ENCODE results near the gene KRTAP9-7. TPM values are rescaled to one million over a fixed set of nuclear protein-coding genes. Genes with fewer than 3 reads are reported as not detected.

KRTAP9-7 gene
- total and polyA plus RNA-seq, 2 experiments from 2014 or later, result not detected

DNA sequence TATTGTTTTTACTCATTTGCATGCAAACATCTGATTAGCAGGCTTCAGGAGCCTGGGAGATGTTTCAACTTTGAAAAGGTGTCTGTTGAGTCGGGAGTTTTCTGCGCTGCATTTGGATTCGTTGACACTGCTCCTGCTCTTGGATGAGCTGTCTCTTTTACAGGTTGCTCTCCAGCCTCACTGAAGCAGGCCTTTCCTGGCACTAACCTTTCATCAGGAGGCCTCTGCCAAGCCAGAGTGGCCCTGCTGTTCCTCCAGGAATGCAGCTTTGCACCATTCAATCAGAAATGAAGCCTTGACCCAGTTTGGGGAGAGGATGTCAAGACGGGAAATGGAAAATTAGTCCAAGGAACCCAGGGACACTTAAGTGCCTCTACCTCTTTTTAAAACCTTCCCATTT, 27.5 kb downstream of the KRTAP9-7 start:
- peaks cover 2% of the 10 kb centered on the region for H3K27me3 Mint-ChIP-seq (ENCODE audit: insufficient read depth, low read depth, poor library complexity)
- DNase-seq (ENCODE audit: low spot score) (no peak), ATAC-seq (no peak)
- H3K36me3 ChIP-seq (ENCODE audit: insufficient read depth), result no peaks in the 10 kb centered on the region; the same call in 1 of the 2 replicates
- H3K36me3 Mint-ChIP-seq (ENCODE audit: low read depth), result no peaks in the 10 kb centered on the region
- TF ChIP-seq, protein P1, sequence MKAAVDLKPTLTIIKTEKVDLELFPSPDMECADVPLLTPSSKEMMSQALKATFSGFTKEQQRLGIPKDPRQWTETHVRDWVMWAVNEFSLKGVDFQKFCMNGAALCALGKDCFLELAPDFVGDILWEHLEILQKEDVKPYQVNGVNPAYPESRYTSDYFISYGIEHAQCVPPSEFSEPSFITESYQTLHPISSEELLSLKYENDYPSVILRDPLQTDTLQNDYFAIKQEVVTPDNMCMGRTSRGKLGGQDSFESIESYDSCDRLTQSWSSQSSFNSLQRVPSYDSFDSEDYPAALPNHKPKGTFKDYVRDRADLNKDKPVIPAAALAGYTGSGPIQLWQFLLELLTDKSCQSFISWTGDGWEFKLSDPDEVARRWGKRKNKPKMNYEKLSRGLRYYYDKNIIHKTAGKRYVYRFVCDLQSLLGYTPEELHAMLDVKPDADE (IDR thresholded peaks at IDR 0.05), result no peak
- TF ChIP-seq, protein P2, sequence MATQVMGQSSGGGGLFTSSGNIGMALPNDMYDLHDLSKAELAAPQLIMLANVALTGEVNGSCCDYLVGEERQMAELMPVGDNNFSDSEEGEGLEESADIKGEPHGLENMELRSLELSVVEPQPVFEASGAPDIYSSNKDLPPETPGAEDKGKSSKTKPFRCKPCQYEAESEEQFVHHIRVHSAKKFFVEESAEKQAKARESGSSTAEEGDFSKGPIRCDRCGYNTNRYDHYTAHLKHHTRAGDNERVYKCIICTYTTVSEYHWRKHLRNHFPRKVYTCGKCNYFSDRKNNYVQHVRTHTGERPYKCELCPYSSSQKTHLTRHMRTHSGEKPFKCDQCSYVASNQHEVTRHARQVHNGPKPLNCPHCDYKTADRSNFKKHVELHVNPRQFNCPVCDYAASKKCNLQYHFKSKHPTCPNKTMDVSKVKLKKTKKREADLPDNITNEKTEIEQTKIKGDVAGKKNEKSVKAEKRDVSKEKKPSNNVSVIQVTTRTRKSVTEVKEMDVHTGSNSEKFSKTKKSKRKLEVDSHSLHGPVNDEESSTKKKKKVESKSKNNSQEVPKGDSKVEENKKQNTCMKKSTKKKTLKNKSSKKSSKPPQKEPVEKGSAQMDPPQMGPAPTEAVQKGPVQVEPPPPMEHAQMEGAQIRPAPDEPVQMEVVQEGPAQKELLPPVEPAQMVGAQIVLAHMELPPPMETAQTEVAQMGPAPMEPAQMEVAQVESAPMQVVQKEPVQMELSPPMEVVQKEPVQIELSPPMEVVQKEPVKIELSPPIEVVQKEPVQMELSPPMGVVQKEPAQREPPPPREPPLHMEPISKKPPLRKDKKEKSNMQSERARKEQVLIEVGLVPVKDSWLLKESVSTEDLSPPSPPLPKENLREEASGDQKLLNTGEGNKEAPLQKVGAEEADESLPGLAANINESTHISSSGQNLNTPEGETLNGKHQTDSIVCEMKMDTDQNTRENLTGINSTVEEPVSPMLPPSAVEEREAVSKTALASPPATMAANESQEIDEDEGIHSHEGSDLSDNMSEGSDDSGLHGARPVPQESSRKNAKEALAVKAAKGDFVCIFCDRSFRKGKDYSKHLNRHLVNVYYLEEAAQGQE (IDR thresholded peaks at IDR 0.05; ENCODE audit: unreplicated experiment), result no peak
- no peak for TF ChIP-seq ZNF114 (CRISPR knock-in tag; IDR thresholded peaks at IDR 0.05)
- TF ChIP-seq STAT1 (IDR thresholded peaks at IDR 0.05; ENCODE audit: unreplicated experiment), result no peak
- TF ChIP-seq, protein P3, sequence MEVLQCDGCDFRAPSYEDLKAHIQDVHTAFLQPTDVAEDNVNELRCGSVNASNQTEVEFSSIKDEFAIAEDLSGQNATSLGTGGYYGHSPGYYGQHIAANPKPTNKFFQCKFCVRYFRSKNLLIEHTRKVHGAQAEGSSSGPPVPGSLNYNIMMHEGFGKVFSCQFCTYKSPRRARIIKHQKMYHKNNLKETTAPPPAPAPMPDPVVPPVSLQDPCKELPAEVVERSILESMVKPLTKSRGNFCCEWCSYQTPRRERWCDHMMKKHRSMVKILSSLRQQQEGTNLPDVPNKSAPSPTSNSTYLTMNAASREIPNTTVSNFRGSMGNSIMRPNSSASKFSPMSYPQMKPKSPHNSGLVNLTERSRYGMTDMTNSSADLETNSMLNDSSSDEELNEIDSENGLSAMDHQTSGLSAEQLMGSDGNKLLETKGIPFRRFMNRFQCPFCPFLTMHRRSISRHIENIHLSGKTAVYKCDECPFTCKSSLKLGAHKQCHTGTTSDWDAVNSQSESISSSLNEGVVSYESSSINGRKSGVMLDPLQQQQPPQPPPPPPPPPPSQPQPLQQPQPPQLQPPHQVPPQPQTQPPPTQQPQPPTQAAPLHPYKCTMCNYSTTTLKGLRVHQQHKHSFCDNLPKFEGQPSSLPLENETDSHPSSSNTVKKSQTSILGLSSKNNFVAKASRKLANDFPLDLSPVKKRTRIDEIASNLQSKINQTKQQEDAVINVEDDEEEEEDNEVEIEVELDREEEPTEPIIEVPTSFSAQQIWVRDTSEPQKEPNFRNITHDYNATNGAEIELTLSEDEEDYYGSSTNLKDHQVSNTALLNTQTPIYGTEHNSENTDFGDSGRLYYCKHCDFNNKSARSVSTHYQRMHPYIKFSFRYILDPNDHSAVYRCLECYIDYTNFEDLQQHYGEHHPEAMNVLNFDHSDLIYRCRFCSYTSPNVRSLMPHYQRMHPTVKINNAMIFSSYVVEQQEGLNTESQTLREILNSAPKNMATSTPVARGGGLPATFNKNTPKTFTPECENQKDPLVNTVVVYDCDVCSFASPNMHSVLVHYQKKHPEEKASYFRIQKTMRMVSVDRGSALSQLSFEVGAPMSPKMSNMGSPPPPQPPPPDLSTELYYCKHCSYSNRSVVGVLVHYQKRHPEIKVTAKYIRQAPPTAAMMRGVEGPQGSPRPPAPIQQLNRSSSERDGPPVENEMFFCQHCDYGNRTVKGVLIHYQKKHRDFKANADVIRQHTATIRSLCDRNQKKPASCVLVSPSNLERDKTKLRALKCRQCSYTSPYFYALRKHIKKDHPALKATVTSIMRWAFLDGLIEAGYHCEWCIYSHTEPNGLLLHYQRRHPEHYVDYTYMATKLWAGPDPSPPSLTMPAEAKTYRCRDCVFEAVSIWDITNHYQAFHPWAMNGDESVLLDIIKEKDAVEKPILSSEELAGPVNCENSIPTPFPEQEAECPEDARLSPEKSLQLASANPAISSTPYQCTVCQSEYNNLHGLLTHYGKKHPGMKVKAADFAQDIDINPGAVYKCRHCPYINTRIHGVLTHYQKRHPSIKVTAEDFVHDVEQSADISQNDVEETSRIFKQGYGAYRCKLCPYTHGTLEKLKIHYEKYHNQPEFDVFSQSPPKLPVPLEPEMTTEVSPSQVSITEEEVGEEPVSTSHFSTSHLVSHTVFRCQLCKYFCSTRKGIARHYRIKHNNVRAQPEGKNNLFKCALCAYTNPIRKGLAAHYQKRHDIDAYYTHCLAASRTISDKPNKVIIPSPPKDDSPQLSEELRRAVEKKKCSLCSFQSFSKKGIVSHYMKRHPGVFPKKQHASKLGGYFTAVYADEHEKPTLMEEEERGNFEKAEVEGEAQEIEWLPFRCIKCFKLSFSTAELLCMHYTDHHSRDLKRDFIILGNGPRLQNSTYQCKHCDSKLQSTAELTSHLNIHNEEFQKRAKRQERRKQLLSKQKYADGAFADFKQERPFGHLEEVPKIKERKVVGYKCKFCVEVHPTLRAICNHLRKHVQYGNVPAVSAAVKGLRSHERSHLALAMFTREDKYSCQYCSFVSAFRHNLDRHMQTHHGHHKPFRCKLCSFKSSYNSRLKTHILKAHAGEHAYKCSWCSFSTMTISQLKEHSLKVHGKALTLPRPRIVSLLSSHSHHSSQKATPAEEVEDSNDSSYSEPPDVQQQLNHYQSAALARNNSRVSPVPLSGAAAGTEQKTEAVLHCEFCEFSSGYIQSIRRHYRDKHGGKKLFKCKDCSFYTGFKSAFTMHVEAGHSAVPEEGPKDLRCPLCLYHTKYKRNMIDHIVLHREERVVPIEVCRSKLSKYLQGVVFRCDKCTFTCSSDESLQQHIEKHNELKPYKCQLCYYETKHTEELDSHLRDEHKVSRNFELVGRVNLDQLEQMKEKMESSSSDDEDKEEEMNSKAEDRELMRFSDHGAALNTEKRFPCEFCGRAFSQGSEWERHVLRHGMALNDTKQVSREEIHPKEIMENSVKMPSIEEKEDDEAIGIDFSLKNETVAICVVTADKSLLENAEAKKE (CRISPR knock-in tag; IDR thresholded peaks at IDR 0.05), result no peak
- no peak for TF ChIP-seq EZH2phosphoT487 (IDR thresholded peaks at IDR 0.05; ENCODE audit: unreplicated experiment)
- TF ChIP-seq NANOG (IDR thresholded peaks at IDR 0.05; ENCODE audit: borderline replicate concordance), result no peak
- no peak for TF ChIP-seq EZH2 (IDR thresholded peaks at IDR 0.05; ENCODE audit: low read depth, unreplicated experiment)
- TF ChIP-seq ZNF331 (CRISPR knock-in tag; IDR thresholded peaks at IDR 0.05; ENCODE audit: low read depth), result no peak
- TF ChIP-seq, protein P4, sequence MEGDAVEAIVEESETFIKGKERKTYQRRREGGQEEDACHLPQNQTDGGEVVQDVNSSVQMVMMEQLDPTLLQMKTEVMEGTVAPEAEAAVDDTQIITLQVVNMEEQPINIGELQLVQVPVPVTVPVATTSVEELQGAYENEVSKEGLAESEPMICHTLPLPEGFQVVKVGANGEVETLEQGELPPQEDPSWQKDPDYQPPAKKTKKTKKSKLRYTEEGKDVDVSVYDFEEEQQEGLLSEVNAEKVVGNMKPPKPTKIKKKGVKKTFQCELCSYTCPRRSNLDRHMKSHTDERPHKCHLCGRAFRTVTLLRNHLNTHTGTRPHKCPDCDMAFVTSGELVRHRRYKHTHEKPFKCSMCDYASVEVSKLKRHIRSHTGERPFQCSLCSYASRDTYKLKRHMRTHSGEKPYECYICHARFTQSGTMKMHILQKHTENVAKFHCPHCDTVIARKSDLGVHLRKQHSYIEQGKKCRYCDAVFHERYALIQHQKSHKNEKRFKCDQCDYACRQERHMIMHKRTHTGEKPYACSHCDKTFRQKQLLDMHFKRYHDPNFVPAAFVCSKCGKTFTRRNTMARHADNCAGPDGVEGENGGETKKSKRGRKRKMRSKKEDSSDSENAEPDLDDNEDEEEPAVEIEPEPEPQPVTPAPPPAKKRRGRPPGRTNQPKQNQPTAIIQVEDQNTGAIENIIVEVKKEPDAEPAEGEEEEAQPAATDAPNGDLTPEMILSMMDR (conservative IDR thresholded peaks at IDR 0.05; ENCODE audit: low read depth in 2 of 2), result no peak
- no peak overlapping the region for H3K4me2 ChIP-seq
- no peaks in the 10 kb centered on the region for H3K9me2 ChIP-seq (ENCODE audit: insufficient read depth)
- H3K4me3 ChIP-seq, result no peak overlapping the region
- H3K4me1 Mint-ChIP-seq, result no peaks in the 10 kb centered on the region; the same call in 2 of the 3 replicates
- no peak overlapping the region for H3K4me3 Mint-ChIP-seq
- no peak overlapping the region for H3K27ac ChIP-seq (ENCODE audit: low read depth)
- no peak overlapping the region for H3K27ac Mint-ChIP-seq
- no peaks in the 10 kb centered on the region for H3K79me2 ChIP-seq (replicated peaks; ENCODE audit: insufficient read depth)
- no peaks in the 10 kb centered on the region for H4K20me1 ChIP-seq (replicated peaks; ENCODE audit: insufficient read depth)
- no peaks in the 10 kb centered on the region for H3K4me1 ChIP-seq (ENCODE audit: insufficient read depth)
- no peaks in the 10 kb centered on the region for H3K27me3 ChIP-seq (ENCODE audit: insufficient read depth)
- H2AFZ ChIP-seq, result no peak overlapping the region
- H3K9me3 Mint-ChIP-seq, result no peaks in the 10 kb centered on the region; the same call in 2 of the 3 replicates
- H3F3A ChIP-seq (replicated peaks; ENCODE audit: low read depth), result no peaks in the 10 kb centered on the region

Data from GM23338 (cell line).